Right ventricle myocardium inferior (tissue), 1 donor: ENCODE results near the gene VPS72. TPM values are rescaled to one million over a fixed set of nuclear protein-coding genes. Genes with fewer than 3 reads are reported as not detected.
"Not testable (repeated sequence)": the region's sequence is repeated elsewhere in the genome, so short reads cannot be mapped to it uniquely, and the experiment has no call there.

Source experiments
- ATAC-seq: fragments of 200-7000 bp; cut with Tn5 transposase; one replicate; pipeline ENCODE4 v1.9.1; 2020; ENCODE audit warnings: mild to moderate bottlenecking, moderate library complexity
- DNase-seq: peaks from one replicate; pipeline ENCODE4 v3.0.0; 2021; ENCODE audit errors: missing footprints
- intact Hi-C: fragments of 100-400 bp; cut with DNase I; formaldehyde crosslinking; loops from one replicate; pipeline ENCODE4 v1.11.0; 2022
- long read RNA-seq: library from polyadenylated mRNA; unstranded; transcript quantifications from one replicate; pipeline ENCODE4 v2.0.0, GENCODE V29; 2021
- total RNA-seq: library from RNA; stranded (reverse); fragmentation: NEBNext Ultra II Directional; extraction: Animal tissue kit (Norgen Biotek cat#: 25700); gene quantifications from one replicate; pipeline ENCODE4 v1.2.1, GENCODE V29; 2021
- donor health status: DM: no; HTN: yes; CAD: no; lungs with severe emphysema.

The VPS72 gene, protein sequence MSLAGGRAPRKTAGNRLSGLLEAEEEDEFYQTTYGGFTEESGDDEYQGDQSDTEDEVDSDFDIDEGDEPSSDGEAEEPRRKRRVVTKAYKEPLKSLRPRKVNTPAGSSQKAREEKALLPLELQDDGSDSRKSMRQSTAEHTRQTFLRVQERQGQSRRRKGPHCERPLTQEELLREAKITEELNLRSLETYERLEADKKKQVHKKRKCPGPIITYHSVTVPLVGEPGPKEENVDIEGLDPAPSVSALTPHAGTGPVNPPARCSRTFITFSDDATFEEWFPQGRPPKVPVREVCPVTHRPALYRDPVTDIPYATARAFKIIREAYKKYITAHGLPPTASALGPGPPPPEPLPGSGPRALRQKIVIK
- 47.1 TPM for total RNA-seq
- long read RNA-seq, transcript VPS72-202 (6 exons, 1,527 nt) = major isoform, 11 of 15 reads
- long read RNA-seq, partial matches to known transcripts = 1 of 15 reads
- long read RNA-seq, other reads (novel, unspliced or antisense) = 3 of 15 reads

DNA sequence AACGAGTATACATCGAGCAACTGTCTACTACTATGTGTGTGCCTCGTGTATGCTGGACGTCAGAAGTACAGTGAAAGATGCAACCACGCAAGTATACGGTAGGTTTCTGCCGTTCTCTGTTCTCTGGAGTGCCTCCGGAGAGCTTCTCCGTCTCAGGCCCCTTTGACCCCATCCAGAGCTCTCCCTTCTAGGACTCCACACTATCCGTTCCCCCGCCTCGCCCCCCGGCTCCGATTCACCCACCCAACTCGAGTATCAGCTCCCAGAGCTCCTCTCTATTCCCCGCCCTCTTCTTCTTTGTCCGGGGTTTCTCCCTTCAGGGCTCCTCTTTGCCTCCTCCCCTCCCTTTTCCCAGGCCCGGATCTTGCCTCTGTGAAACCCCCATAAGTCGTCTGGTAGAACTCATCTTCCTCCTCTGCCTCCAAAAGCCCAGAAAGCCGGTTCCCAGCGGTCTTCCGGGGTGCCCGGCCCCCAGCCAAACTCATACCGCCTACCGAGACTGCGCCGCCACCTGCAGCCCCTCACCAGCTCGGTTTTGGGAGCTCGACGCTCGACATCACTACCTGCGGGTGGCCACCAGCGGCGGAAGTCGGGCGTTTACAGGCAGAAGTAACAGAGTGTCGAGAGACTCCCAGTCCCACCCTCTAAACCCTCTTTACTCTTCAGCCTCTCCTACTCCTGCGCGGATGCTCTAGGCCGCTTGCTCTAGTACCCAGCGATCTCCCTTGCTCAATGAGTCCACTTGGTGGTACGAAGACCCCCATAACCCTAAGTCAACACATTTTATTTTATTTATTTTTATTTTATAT lies at the start of gene VPS72:
VPS72 (minus strand) TSS at position 561 of the 809 bp plus-strand sequence; CDS start at position 485, 76 bp downstream.
- ATAC-seq = peak; percentile 98
- DNase-seq = peak; percentile 92
- intact Hi-C loops = no loop called here

DNA sequence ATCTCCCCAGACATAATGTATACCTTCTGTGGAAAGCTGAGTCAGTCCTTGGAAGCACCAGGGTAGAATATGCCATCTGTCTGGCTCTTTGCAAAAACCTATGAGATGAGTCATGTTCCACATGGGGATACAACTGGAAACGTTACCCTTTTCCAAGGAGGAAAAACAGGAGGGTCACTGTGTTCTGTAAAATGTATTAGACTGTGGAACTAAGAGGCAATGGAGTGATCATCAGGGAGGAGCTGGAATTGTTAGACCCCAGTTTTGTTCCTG lies 48.4 kb upstream of the VPS72 start:
- ATAC-seq (no peak), DNase-seq (no peak)
- intact Hi-C loops = no loop called here

DNA sequence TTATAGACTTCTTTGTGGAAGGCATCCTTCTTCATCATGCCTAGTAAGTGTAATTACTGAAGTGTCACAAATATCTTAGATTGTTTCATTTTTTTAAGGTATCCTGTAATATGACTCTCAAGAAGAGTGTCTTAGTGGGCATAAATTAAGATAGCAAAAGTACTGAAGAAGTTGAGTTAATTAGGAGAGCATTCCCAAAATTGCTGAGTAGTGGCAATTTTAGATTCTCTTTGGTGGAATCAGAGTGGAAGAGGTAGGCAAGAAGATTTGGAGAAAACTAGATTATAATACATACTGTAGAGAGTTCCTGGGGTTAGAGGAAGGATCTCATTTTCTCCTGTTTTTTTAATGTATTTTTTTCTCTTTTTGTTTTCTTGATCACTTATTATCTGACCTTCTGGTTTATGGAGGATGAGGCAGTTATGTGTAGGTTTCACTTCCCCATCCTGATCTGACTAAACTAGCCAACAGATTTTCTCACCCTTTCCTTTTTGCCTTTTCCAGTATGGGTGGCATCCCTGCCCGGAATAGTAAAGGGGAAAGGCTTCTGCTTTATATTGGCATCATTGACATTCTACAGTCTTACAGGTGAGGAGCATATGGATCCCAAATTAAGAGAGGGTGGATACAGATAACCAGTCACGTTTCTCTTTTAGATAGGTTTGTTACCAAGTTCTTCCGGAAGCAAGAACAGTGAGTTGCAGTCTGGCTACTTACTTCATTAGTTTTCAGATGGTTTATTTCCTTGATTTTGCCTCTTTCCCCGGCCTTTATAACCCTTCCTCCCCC lies 47.9 kb upstream of the VPS72 start:
- ATAC-seq = no peak
- intact Hi-C loops = no loop called here
- no peak for DNase-seq

DNA sequence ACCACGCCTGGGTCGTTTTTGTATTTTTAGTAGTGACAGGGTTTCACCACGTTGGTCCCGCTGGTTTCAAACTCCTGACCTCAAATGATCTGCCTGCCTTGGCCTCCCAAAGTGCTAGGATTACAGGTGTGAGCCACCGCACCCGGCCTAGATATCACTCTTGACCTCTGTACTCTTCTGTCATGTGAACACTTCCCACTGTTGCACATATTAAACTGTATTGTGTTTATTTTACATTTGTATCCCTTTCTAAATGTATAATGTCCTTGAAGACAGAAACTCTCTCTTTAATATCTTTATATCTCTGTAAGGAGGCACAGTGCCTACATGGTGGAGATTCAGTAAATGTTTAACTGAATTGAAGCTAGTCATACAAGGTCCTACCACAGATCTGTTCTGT lies 45.2 kb upstream of the VPS72 start:
- intact Hi-C loops = no loop called here
- no peak for DNase-seq
- no peak for ATAC-seq

DNA sequence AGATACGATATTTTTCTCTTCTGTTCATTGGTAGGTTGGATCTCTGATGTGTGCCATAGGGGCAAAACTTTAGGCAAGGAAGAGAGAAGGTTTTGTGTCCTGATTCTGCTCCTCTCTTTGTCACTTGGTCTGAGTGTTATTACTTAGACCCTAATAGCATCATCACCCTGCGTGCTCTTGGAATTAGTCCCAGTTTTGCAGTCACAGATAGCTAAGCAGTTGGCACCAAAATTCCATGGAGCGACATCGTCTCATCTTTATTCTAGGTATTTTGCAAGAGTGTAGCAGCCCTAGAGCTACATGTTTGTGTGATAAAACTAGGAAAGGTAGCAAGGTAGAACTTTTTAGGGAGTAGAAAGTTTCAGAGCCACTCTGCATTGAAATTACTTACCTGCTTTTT lies 32.1 kb upstream of the VPS72 start:
- peak; percentile 46 for ATAC-seq
- intact Hi-C loops = no loop called here

DNA sequence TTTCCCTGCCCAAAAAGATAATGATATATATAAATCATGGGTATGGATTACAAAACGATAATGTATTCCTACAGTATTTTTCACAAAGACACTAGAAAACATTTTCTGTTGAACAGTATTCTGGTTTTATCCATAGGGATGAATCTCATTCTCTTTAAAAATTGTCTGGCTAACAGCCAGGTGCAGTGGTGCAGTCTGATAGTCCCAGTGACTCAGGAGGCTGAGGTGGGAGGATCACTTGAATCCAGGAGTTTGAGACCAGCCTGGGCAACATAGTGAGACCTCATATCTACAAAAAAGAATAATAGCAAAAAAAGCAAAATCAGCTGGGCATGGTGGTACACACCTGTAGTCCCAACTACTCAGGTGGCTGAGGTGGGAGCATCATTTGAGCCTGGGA lies 31.6 kb upstream of the VPS72 start:
- intact Hi-C loops = no loop called here
- ATAC-seq (no peak), DNase-seq (no peak)

More for the DNA sequence above, 32.1 kb upstream of the VPS72 start:
- no peak for DNase-seq

DNA sequence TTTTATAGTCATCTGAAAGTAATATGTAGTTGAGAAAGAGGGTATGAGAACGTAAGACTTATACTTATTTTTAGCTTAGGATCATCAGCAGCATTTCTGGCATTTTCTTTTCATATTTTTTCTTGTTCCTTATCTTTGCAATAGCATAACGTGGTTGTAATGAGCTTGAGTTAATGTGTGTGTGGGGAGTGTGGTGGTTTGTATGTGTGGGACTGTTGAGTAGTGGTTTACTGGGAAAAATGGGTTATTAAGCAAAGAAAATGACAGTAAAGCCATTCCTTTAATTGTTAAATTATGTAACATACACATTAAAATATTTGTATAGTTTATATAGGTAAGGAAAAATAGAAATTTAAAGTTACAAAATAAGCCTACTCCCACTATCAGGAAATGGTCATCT lies 23.6 kb upstream of the VPS72 start:
- ATAC-seq (no peak), DNase-seq (no peak)
- intact Hi-C loops = no loop called here

DNA sequence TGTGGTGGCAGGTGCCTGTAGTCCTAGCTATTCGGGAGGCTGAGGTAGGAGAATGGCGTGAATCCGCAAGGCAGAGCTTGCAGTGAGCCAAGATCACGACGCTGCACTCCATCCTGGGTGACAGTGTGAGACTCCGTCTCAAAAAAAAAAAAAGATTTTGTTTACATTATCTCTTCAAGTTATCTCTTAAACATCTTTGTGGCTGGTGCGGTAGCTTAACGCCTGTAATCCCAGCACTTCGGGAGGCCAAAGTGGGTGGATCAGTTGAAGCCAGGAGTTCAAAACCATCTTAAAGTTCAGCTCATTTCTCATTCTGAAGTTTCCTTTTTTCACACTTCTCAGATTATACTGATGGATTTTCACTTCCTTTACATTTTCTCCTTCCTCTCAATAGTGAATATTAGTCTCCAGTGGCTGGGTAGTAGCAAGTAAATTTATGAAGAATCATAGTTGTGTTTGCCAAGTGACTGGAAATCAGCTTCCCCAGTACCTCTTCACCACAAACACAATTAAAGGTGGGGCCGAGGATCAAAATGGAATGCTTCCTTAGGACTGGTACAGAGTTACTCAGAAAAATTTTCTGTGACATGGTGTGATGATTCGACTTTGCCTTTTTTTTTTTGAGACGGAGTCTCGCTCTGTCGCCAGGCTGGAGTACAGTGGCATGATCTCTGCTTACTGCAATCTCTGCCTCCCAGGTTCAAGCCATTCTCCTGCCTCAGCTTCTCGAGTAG lies 22.1 kb upstream of the VPS72 start:
- no peak for ATAC-seq
- intact Hi-C loops = no loop called here
- DNase-seq = no peak

DNA sequence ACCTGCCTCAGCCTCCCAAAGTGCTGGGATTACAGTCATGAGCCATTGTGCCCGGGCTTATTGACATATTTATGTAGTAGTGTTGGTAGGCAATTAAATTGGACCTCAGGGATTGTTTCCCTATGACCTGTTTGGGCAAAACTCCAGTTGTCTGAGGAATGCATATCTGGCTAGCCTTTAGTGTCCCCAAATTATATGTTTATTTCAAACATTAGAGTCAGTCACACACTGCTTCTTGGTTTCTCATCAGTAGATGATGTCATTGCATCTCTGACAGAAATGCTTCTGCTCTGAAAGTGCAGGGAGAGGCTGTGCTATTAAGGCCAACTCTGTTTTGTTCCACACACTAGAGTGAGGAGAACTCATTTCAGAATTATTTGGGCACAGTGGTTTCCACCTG lies 20.8 kb upstream of the VPS72 start:
- no peak for DNase-seq
- intact Hi-C loops = no loop called here
- no peak for ATAC-seq

DNA sequence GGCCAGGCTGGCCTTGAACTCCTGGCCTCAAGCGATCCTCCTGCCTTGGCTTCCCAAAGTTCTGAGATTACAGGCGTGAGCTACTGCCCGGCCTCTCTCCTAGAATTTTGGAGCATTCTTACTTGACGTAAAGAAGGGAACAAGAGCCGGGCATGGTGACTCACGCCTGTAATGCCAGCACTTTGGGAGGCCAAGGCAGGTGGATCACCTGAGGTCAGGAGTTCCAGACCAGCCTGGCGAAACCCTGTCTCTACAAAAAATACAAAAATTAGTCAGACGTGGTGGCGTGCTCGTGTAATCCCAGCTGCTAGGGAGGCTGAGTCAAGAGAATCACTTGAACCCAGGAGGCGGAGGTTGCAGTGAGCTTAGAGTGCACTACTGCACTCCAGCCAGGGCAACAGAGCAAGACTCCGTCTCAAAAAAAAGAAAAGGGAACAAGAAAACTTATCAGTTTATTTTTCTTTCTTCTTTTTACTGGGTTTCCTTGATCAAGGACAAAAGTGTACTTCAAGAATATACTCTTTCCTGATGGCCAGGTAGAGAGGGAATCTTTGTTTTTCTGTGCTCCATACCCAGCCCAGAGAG lies 15.5 kb upstream of the VPS72 start:
- DNase-seq, intact Hi-C loops, ATAC-seq: not testable (repeated sequence)

DNA sequence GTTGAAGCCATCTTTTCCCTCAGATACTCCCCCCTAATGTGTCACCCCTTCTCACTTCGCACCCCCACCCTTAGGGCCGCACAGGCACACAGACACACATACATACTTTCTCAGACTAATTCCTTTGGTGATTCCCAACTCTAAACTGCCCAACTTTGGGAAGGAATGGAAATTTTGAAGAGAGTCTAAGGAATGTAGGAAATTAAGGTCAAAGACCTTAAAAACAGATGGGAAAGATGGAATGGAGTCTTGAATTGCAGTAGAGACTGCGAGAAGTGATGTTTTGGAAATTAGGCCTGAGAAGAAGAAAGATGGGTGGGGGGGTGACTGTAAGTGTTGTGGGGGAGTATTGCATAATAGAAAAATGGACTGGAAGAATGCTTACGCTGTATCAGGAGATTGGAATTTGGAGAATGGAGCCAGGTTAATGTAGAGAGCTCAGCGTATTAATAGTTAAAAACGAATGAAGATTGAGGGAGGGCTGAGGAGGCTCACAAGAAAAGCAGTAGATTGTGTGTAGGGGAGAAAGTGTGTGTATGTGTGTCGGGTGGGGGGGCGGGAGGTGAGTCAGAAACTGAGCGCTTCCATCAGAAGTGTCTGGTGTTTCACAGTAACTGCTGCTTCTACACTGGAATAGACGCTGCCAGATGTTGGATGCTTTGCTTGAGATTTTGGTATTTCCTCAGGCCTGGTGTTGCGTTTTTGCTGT lies 10.0 kb upstream of the VPS72 start:
- DNase-seq (no peak), ATAC-seq (no peak)
- intact Hi-C loops = loop anchor here (2.0 to 5.0 kb wide), 2 partner anchors 55 to 127 kb away; partner anchors contain the start of genes PI4KB and PSMD4

DNA sequence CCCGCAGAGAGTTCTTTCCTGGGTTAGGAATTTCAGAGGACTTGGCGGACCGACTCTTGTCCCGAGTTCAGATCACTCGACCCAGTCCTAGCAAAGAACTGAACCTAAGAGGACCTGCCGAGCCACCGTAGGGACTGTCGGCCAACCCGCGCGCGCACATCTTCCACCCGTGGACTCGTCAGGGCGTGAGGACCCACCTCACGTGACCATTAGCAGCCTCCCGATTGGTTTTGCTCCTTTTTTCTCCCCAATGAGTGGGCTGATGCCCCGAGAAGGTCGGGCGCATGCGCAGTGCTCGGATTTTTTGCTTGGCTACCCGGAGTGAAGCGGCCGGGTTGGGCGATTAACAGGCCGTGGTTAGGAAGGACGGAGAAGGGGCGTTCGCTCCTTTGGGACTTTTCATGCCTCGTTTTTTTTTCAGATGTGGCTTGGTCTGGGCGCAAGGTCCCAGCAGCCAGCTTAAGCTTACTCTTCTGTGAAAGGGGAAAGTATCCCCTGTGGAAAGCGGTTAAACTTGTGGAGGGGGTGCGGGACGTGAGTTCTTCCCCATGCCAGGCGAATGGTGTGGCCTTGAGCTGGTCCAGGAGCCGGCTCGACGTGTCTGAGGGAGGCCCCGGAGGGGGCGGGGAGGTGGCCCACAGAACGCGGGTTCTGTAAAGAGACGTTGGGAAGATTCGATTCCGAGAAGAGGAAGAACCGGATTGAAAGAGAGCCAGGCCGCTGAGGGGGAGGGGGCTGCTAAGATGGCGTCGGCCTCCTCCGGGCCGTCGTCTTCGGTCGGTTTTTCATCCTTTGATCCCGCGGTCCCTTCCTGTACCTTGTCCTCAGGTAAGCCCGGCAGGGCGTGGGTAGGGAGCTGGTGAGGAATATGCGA lies 8.5 kb upstream of the VPS72 start, which contains the start of gene PIP5K1A:
PIP5K1A (plus strand) TSS at position 299 of the 874 bp plus-strand sequence; CDS start at position 744, 445 bp downstream.
- peak; percentile 100 for DNase-seq
- ATAC-seq = peak; percentile 97
- intact Hi-C loops = loop anchor here (2.0 to 5.0 kb wide), 2 partner anchors 56 to 129 kb away; partner anchors contain the start of genes PI4KB and PSMD4

DNA sequence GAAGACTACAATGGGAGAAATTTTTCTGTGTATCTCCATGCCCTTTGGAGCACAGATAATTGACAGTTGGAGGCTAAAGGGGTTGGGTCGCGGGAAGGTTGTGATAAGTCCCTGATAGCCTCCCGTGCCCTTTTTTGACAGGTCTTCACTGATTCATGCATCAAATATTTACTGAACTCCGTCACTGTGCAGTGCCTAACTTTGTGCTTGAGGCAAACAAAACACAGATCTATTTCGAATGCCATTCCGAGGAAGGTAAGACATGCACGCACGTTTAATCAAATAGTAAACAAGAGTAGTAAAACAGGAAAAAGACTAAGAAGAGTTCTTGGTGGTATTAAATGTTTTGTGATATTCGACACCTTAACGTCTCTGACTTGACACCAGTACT lies 7.9 kb upstream of the VPS72 start:
- intact Hi-C loops = loop anchor here (2.0 to 5.0 kb wide), 2 partner anchors 57 to 129 kb away; partner anchors contain the start of genes PI4KB and PSMD4
- no peak for ATAC-seq
- DNase-seq = no peak

DNA sequence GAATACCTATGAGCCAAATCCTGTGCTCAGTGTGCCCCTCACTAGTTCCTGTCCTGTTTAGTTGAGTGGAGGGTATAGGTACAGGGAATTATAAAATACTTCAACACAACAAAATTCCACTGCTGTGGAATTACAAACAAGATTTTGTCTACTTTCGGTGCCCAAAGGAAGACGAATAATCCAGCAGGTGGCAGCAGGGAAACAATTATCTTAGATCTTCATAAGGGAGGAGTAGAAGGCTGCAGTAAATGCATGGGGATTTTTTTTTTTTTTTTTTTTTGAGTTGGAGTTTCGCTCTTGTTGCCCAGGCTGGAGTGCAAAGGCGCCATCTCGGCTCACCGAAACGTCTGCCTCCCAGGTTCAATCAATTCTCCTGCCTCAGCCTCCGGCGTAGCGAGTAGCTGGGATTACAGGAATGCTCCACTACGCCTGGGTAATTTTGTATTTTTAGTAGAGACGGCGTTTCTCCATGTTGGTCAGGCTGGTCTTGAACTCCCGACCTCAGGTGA lies 6.3 kb upstream of the VPS72 start:
- ATAC-seq (peak; percentile 15), DNase-seq (no peak)
- intact Hi-C loops = loop anchor here (5.0 kb wide), 1 partner anchor 131 kb away; the partner anchor contains the start of gene PI4KB

DNA sequence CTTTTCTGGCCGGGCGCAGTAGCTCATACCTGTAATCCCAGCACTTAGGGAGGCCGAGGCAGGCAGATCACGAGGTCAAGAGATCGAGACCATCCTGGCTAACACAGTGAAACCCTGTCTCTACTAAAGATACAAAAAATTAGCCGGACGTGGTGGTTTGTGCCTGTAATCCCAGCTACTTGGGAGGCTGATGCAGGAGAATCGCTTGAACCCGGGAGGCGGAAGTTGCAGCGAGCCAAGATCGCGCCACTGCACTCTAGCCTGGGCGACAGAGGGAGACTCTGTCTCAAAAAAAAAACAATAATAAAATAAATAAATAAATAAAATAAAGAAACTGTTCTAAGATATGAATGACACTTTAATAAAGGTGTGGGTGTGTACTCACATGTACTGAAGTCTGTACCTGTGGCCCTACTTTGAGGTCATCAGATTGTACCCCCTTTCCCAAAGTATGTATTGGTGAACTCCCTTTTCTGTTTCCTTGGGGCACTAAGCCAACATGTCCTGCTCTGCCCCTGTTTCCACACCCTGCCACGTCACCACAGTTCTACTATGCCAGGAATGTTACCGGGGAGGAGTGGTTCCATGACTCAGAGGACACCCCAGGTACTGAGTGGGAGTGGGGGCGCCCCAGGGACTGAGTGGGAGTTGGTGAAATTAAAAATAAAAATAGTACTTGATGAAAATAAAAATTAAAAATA lies 5.0 kb upstream of the VPS72 start:
- peak; percentile 72 for DNase-seq
- intact Hi-C loops = loop anchor here (5.0 kb wide), 1 partner anchor 132 kb away; the partner anchor contains the start of gene PI4KB
- not testable (repeated sequence) for ATAC-seq
